Loucy (cell line): ENCODE results near the gene SYNM.

Source experiments
- H2AFZ ChIP-seq: fragments of 200-600 bp; sonication (generic); 2 replicates; pipeline ENCODE4 v1.6.0; 2016; ENCODE audit warnings: antibody characterized with exemption, mild to moderate bottlenecking, low read length, moderate library complexity
- H3F3A ChIP-seq: fragments of 200-600 bp; 2 replicates; pipeline ENCODE4 v1.6.0; 2016; ENCODE audit warnings: antibody characterized with exemption, low read depth, mild to moderate bottlenecking
- H3K27me3 ChIP-seq: fragments of 200-600 bp; sonication (generic); 2 replicates; pipeline ENCODE4 v1.6.1; 2014; ENCODE audit warnings: low read length, mild to moderate bottlenecking; ENCODE audit not compliant: insufficient read depth, poor library complexity, severe bottlenecking
- H3K36me3 ChIP-seq: fragments of 200-600 bp; sonication (generic); 2 replicates; pipeline ENCODE4 v1.6.1; 2016; ENCODE audit warnings: low read length; ENCODE audit not compliant: insufficient read depth
- H3K4me1 ChIP-seq: fragments of 200-600 bp; sonication (generic); 2 replicates; pipeline ENCODE4 v1.5.1; 2014; ENCODE audit warnings: low read length, mild to moderate bottlenecking; ENCODE audit not compliant: insufficient read depth, poor library complexity, severe bottlenecking
- H3K4me2 ChIP-seq: fragments of 200-600 bp; sonication (generic); 2 replicates; pipeline ENCODE4 v1.6.0; 2014; ENCODE audit warnings: antibody characterized with exemption, low read length, low read depth, mild to moderate bottlenecking; ENCODE audit not compliant: poor library complexity, severe bottlenecking
- H3K4me3 ChIP-seq: fragments of 200-600 bp; sonication (generic); 2 replicates; pipeline ENCODE4 v1.5.1; 2014; ENCODE audit warnings: low read length, mild to moderate bottlenecking, mixed read lengths; ENCODE audit not compliant: poor library complexity, severe bottlenecking
- H3K79me2 ChIP-seq: fragments of 200-600 bp; sonication (generic); 2 replicates; pipeline ENCODE4 v1.6.1; 2014; ENCODE audit warnings: low read length; ENCODE audit not compliant: insufficient read depth
- H3K9ac ChIP-seq: fragments of 200-600 bp; sonication (generic); 2 replicates; pipeline ENCODE4 v1.6.0; 2014; ENCODE audit warnings: mild to moderate bottlenecking, low read depth, low read length, moderate library complexity; ENCODE audit not compliant: poor library complexity, severe bottlenecking
- H3K9me2 ChIP-seq: fragments of 200-600 bp; sonication (generic); replicated peaks from 2 replicates; pipeline ENCODE4 v1.6.1; 2016; ENCODE audit warnings: low read depth, low read length, mixed read lengths
- H3K9me3 ChIP-seq: fragments of 200-600 bp; sonication (generic); 2 replicates; pipeline ENCODE4 v1.6.1; 2014; ENCODE audit warnings: mild to moderate bottlenecking, antibody characterized with exemption, low read length, low read depth; ENCODE audit not compliant: insufficient read depth
- H4K20me1 ChIP-seq: fragments of 200-600 bp; sonication (generic); 2 replicates; pipeline ENCODE4 v1.6.0; 2014; ENCODE audit warnings: antibody characterized with exemption, low read length, mild to moderate bottlenecking; ENCODE audit not compliant: insufficient read depth, poor library complexity, severe bottlenecking
- CTCF ChIP-seq: fragments of 200-600 bp; sonication (generic); conservative IDR thresholded peaks from 2 replicates; pipeline ENCODE4 v1.5.1; 2014; ENCODE audit warnings: mild to moderate bottlenecking, antibody characterized with exemption, low read length
- EZH2phosphoT487 ChIP-seq: fragments of 200-600 bp; IDR thresholded peaks from 2 replicates; pipeline ENCODE4 v1.6.1; 2018; ENCODE audit warnings: antibody characterized with exemption, mild to moderate bottlenecking, moderate library complexity, borderline replicate concordance

Gene SYNM

GRCh38 chr15:99158626-99159412, 53.9 kb downstream of the SYNM start:
- no peaks in the 10 kb centered on the region for H3K79me2 ChIP-seq
- H3K9me3 ChIP-seq: no peaks in the 10 kb centered on the region
- H3K4me1 ChIP-seq: no peaks in the 10 kb centered on the region
- no peaks in the 10 kb centered on the region for H3F3A ChIP-seq
- TF ChIP-seq CTCF: no peak
- TF ChIP-seq EZH2phosphoT487: no peak
- H2AFZ ChIP-seq: no peak overlapping the region
- no peaks in the 10 kb centered on the region for H3K9me2 ChIP-seq
- H3K36me3 ChIP-seq: no peaks in the 10 kb centered on the region
- no peak overlapping the region for H3K4me3 ChIP-seq
- no peaks in the 10 kb centered on the region for H4K20me1 ChIP-seq
- H3K27me3 ChIP-seq: no peaks in the 10 kb centered on the region
- no peak overlapping the region for H3K4me2 ChIP-seq
- no peak overlapping the region for H3K9ac ChIP-seq

GRCh38 chr15:99163271-99164062, 58.6 kb downstream of the SYNM start:
- Histone ChIP-seq H3K4me3 (no peak overlapping the region), H3K27me3 (no peaks in the 10 kb centered on the region), H3K79me2 (no peaks in the 10 kb centered on the region), H3K9ac (no peak overlapping the region), H3K9me3 (no peaks in the 10 kb centered on the region), H3K4me1 (no peaks in the 10 kb centered on the region), H3K4me2 (no peak overlapping the region), H2AFZ (no peak overlapping the region), H3F3A (no peaks in the 10 kb centered on the region), H3K36me3 (no peaks in the 10 kb centered on the region), H3K9me2 (no peaks in the 10 kb centered on the region), H4K20me1 (no peaks in the 10 kb centered on the region)
- TF ChIP-seq CTCF: no peak
- TF ChIP-seq EZH2phosphoT487: no peak

- H3K4me2 ChIP-seq: no peak overlapping the region
- H3K4me1 ChIP-seq: no peaks in the 10 kb centered on the region
- no peak for TF ChIP-seq EZH2phosphoT487
- TF ChIP-seq CTCF: no peak
- no peaks in the 10 kb centered on the region for H3F3A ChIP-seq
- no peak overlapping the region for H3K4me3 ChIP-seq
- no peak overlapping the region for H2AFZ ChIP-seq
- no peaks in the 10 kb centered on the region for H3K27me3 ChIP-seq
- no peak overlapping the region for H3K9ac ChIP-seq
- H3K9me2 ChIP-seq: no peaks in the 10 kb centered on the region
- no peaks in the 10 kb centered on the region for H3K9me3 ChIP-seq
- no peaks in the 10 kb centered on the region for H4K20me1 ChIP-seq
- no peaks in the 10 kb centered on the region for H3K36me3 ChIP-seq
- H3K79me2 ChIP-seq: no peaks in the 10 kb centered on the region
These were observed 59.2 kb downstream of the SYNM start for GRCh38 chr15:99164119-99164518.
